Measurements from ENCODE around the gene SASH1. TPM values are rescaled to one million over a fixed set of nuclear protein-coding genes. Genes with fewer than 3 reads are reported as not detected.

The SASH1 gene
- total RNA-seq, 2 donors from 2014 or later = 4.6 to 12.4 TPM

DNA sequence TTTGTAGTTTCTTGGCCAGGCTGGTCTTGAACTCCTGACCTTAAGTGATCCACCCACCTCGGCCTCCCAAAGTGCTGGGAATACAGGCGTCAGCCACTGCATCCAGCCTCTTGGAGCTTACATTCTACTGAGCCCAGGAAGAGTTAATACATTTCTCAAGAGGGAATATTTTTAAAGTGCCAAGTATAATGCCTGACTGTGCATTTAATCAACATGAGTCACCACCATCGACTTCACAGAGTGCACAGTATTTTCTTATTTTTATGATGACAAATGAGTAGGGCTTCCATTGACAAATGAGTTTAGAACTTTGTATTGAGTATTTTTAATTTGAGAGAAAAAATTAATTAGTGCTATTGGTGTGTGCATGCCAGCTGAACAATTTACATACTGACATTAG, 72.2 kb downstream of the SASH1 start:
- Histone ChIP-seq H3K9me3 (ENCODE audit: control insufficient read depth, low read length) (no peaks in the 10 kb centered on the region), H3K36me3 (ENCODE audit: control insufficient read depth, insufficient read depth, low read length) (no peaks in the 10 kb centered on the region), H3K4me1 (ENCODE audit: control insufficient read depth, insufficient read depth, low read length) (no peaks in the 10 kb centered on the region), H3K27ac (ENCODE audit: low read depth, low read length) (no peak overlapping the region), H3K27me3 (ENCODE audit: control insufficient read depth, insufficient read depth, low read length, poor library complexity, severe bottlenecking) (no peaks in the 10 kb centered on the region), H3K4me3 (ENCODE audit: low read length) (no peak overlapping the region), H3K9ac (ENCODE audit: extremely low read depth, low read length, poor library complexity, severe bottlenecking) (no peak overlapping the region)
- Mint-ChIP-seq H3K9me3 (no peaks in the 10 kb centered on the region), H3K36me3 (ENCODE audit: low read depth) (no peaks in the 10 kb centered on the region), H3K27me3 (ENCODE audit: insufficient read depth) (no peaks in the 10 kb centered on the region), H3K4me1 (no peaks in the 10 kb centered on the region), H3K4me3 (no peak overlapping the region), H3K27ac (no peak overlapping the region)
- TF ChIP-seq, protein P1, sequence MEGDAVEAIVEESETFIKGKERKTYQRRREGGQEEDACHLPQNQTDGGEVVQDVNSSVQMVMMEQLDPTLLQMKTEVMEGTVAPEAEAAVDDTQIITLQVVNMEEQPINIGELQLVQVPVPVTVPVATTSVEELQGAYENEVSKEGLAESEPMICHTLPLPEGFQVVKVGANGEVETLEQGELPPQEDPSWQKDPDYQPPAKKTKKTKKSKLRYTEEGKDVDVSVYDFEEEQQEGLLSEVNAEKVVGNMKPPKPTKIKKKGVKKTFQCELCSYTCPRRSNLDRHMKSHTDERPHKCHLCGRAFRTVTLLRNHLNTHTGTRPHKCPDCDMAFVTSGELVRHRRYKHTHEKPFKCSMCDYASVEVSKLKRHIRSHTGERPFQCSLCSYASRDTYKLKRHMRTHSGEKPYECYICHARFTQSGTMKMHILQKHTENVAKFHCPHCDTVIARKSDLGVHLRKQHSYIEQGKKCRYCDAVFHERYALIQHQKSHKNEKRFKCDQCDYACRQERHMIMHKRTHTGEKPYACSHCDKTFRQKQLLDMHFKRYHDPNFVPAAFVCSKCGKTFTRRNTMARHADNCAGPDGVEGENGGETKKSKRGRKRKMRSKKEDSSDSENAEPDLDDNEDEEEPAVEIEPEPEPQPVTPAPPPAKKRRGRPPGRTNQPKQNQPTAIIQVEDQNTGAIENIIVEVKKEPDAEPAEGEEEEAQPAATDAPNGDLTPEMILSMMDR (conservative IDR thresholded peaks at IDR 0.05) = no peak
- 85 to 99% methylated on average over 2 to 3 of the region's 3 CpGs for WGBS, 2 experiments (ENCODE audit: insufficient coverage in 1 of 2, insufficient read length in 1 of 2)
- no peak for DNase-seq

DNA sequence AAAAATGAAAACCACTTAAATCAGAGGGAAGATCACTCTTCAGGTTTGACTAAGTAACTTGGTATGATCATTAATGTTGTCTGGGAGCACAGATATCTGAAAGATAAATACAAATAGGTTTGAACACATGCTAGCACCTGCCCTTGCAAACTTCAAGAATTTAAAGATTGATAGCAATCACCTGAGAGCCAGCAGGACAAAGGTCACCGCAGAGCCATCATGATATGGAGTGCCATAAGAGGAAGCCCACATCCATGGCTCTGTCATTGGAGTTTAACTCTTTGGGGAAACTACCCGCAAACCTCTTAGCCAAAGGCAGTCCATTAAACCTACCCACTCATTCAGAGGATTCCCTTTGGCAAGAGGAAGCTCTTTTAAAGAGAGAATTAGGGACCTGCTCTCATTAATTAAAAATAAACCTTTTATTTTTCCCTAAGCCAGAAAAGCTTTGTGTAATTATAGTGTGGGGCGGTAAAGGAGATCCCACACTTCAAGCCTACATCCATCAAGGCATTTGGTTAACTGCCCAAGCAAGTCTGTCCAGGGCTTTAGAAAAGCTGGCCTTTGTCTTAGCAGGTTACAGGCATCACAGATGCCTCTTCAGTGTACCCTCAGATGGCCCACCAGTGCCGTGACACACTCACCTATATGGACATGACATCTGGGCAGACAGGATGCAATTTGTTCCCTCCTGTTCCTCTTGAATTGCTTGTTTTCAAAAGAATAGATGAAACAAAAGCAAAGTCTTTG, 73.0 kb downstream of the SASH1 start:
- Histone ChIP-seq H3K9ac (ENCODE audit: extremely low read depth, low read length, poor library complexity, severe bottlenecking) (no peak overlapping the region), H3K27ac (ENCODE audit: low read depth, low read length) (no peak overlapping the region), H3K4me3 (ENCODE audit: low read length) (no peak overlapping the region), H3K9me3 (ENCODE audit: control insufficient read depth, low read length) (no peaks in the 10 kb centered on the region), H3K36me3 (ENCODE audit: control insufficient read depth, insufficient read depth, low read length) (no peaks in the 10 kb centered on the region), H3K27me3 (ENCODE audit: control insufficient read depth, insufficient read depth, low read length, poor library complexity, severe bottlenecking) (no peaks in the 10 kb centered on the region), H3K4me1 (ENCODE audit: control insufficient read depth, insufficient read depth, low read length) (no peaks in the 10 kb centered on the region)
- DNase-seq = no peak
- Mint-ChIP-seq H3K4me3 (no peak overlapping the region), H3K27me3 (ENCODE audit: insufficient read depth) (no peaks in the 10 kb centered on the region), H3K36me3 (ENCODE audit: low read depth) (no peaks in the 10 kb centered on the region), H3K4me1 (no peaks in the 10 kb centered on the region), H3K27ac (no peak overlapping the region), H3K9me3 (no peaks in the 10 kb centered on the region)
- 92 to 94% methylated on average over 3 to 4 of the region's 4 CpGs for WGBS, 2 experiments (ENCODE audit: insufficient coverage in 1 of 2, insufficient read length in 1 of 2)
- TF ChIP-seq, protein P1 (conservative IDR thresholded peaks at IDR 0.05) = no peak

DNA sequence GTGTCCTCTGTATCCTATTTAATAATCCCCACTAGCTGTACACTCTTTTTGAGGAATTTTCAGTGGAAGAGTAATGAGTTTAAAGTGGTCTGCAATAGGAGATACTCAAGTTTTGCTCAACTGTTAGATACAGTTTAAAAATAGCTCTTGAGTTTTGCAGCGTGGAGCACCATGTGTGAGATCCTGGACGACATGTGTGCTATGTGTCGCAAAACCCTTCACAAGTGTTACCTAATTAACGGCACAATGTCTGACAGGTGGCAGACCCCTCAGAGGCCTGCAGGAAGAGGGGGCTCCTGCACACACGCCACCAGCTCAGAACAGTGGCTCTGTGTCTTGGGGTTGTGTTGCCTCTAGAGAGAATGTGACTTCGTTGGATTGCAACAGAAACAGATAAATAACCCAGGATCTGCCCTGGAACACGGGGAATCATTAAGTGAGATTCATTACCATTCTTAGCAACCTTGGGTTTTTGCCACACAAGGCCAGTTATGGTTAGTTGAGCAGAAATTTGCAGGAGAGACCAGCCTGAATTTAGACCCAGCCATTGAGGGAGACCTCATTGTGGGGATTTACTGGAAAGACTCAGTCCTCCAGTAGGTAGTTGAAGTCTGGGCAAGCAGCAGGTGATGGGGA, 73.8 kb downstream of the SASH1 start:
- Histone ChIP-seq H3K9ac (ENCODE audit: extremely low read depth, low read length, poor library complexity, severe bottlenecking) (no peak overlapping the region), H3K27ac (ENCODE audit: low read depth, low read length) (no peak overlapping the region), H3K4me3 (ENCODE audit: low read length) (no peak overlapping the region), H3K9me3 (ENCODE audit: control insufficient read depth, low read length) (no peaks in the 10 kb centered on the region), H3K4me1 (ENCODE audit: control insufficient read depth, insufficient read depth, low read length) (no peaks in the 10 kb centered on the region), H3K36me3 (ENCODE audit: control insufficient read depth, insufficient read depth, low read length) (no peaks in the 10 kb centered on the region), H3K27me3 (ENCODE audit: control insufficient read depth, insufficient read depth, low read length, poor library complexity, severe bottlenecking) (no peaks in the 10 kb centered on the region)
- Mint-ChIP-seq H3K27ac (no peak overlapping the region), H3K4me3 (no peak overlapping the region), H3K9me3 (no peaks in the 10 kb centered on the region), H3K4me1 (no peaks in the 10 kb centered on the region), H3K27me3 (ENCODE audit: insufficient read depth) (no peaks in the 10 kb centered on the region), H3K36me3 (ENCODE audit: low read depth) (no peaks in the 10 kb centered on the region)
- no peak for DNase-seq
- TF ChIP-seq, protein P1 (conservative IDR thresholded peaks at IDR 0.05) = no peak
- 91 to 97% methylated on average over 6 to 7 of the region's 7 CpGs for WGBS, 2 experiments (ENCODE audit: insufficient coverage in 1 of 2, insufficient read length in 1 of 2)
